Measurements from ENCODE around the gene ZFYVE21.
"Not testable (repeated sequence)": the region's sequence is repeated elsewhere in the genome, so short reads cannot be mapped to it uniquely, and the experiment has no call there.

Gene ZFYVE21

DNA sequence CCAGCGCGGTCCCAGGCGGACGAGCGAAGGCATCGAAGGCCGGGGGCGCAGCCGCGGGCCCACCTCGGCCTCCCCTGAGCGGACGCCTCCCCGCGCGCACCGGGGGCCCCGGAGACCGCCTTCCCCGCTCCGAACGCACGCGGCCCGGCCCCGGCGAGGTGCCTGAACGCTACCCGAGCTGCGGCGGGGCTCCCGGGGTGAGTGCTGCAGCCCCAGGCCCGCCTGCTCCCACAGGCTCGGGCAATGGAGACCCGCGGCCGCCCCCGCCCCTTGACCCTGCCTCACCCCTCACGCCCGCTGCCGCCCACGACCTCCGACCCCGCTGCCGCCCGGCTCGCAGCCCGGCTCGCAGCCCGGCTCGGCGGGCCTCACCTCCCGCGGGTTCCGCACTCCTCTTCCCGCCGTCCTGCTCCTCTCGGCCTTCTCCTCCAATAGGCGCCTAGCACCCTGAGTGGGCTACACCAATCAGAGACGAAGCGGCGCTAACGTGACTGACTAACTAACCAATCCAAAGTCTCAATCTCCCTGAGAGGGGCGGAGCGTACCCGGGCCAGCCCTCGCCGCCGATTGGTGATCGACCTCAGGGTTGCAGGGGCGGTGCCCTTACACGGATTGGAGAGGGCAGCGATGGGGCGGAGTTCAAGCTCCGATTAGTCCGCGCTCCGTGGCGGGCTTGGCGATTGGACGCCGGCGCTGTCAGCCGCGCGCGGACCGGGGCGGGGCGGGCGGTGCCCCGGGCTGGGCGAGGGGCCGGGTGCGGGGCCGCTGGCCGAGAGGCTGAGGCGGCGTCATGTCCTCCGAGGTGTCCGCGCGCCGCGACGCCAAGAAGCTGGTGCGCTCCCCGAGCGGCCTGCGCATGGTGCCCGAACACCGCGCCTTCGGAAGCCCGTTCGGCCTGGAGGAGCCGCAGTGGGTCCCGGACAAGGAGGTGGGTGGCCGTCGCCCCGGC lies at the start of gene ZFYVE21, which contains the start of gene XRCC3:
Gene ZFYVE21, plus strand, starts transcription at position 759 of the 949 bp plus-strand sequence. Its CDS starts 32 bp downstream, at position 791.
Gene XRCC3, minus strand, starts transcription at position 400 of the 949 bp plus-strand sequence. CDS start 4,364 bp downstream, outside the sequence.
- DNase-seq, result peak; percentile 100

- no peak for DNase-seq
Observed at GRCh38 chr14:103667671-103668070, 47.9 kb upstream of the ZFYVE21 start.

- no peak for DNase-seq
Observed at GRCh38 chr14:103668117-103668516, 47.5 kb upstream of the ZFYVE21 start.

- no peak for DNase-seq
Observed at GRCh38 chr14:103669370-103669769, 46.2 kb upstream of the ZFYVE21 start.

GRCh38 chr14:103671911-103672310 lies 43.7 kb upstream of the ZFYVE21 start:
- DNase-seq, result no peak

- no peak for DNase-seq
Observed at GRCh38 chr14:103675957-103676356, 39.7 kb upstream of the ZFYVE21 start.

- no peak for DNase-seq
Observed at GRCh38 chr14:103676881-103677675, 38.5 kb upstream of the ZFYVE21 start.

DNA sequence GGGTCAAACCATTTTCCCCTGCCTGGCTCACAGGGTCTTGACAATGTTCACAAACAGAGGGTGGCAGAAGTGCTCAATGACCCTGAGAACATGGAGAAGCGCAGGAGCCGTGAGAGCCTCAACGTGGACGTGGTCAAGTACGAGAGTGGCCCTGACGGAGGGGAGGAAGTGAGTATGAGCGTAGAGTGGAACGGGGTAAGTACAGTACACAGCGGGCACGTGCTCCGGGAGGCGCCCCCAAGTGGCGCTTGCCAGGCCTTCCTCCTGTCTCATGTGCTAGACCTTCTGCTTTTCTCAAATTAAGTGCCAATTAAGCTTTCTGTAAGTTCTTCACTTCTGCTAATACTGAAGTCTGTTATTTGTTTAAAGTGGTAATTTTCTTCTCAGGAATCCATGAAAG lies 36.3 kb upstream of the ZFYVE21 start:
- DNase-seq, result peak in 1 of 3 experiments; percentile 45

DNA sequence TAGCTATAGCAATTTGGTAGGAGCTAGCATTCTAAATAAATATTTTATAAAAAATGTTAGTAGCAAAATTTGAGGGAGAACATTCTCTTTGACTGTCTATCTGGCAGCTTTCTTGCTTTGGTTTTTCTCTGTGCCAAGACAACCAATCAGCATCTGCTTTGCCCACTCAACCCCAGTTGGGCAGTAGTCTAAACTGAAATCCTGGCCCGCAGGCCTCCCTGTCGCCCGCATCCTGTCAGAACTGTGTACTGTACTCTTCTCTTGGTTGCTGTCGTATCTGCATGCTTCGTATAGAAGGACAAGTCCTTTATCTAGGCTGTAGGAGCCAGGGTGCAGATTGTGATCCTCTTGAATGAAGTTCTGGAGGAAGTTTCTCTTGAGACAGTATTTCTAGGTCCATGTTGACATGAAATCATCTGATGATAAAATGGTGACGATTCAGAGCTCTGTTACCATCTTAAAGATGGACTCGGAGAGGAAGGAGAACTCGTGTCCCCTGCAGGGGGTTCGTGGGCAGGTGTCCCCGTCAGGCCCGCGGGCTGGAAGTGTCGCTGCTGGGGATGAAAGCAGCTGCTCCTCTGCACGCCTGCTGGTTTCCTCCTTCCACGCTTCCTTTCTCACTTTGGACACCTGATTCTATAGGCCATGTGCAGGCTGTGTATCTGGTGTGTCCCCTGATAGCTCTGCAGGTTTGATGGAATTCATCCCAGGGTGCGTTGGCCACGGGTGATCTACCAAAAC lies 34.9 kb upstream of the ZFYVE21 start:
- DNase-seq, result no peak

DNA sequence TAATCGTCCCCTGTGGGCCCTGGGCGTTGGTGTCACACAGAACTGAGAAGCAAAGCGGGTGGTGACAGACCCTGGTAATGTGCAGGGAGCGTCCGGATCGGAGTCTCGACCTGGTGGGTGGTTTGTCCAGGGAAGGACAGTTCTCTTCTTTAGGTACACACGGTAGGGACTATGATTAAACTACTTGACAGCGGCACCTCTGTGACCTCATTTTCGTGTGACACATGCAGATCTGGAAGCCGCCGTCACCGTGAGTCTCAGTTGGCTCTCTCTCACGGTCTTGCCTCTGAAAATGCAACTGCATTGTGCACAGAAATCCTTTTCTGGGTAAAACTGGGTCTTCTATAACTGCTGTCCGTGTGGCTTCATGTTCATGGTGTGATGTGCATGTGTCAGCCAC lies 32.5 kb upstream of the ZFYVE21 start:
- no peak for DNase-seq

- DNase-seq, result no peak
Observed at GRCh38 chr14:103684471-103684870, 31.1 kb upstream of the ZFYVE21 start.

- no peak for DNase-seq
Observed at GRCh38 chr14:103684871-103685270, 30.7 kb upstream of the ZFYVE21 start.

DNA sequence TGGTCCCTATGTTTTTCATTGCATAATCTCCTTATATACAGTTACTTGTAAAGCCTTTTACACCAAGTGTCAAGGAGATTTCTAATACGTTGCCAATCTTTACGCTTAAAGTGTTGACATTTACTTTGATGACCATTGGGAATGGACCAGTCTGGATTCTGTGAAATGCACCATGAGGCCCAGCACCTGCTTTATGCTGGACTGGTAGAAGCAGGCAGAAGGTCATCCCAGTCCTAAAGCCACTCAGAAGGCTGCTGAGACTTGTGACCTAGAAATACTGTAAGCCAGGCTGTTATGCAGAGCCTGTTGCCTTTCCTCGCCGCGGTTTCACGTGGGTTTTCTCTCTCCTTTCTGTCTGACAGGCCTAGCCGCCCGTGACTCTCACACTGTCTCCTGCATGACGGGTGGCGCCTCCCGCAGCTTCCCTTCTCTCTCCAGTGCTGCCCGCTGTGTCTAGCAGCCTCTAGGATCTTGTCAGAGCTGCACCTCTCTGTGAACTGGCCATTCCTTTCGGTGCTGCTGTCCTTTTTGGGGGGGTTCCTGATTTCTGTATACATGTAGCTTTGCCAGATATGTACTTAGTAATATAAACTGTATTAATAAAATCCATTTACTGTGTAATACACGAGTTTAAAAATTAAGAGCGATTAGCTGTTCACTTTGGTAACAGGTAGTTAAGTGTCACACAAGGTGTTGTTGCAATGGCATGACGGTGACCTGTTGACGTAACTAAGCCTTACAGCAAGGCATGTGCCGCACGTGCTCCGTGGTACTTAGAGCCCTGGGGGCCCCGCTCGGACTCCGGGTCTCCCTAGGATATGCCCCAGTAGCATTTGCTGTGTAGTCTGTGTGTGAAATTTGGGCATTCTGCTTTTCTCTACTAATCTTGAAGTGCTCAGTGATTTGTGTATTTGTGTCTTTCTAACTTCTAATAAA lies 30.1 kb upstream of the ZFYVE21 start:
- DNase-seq, result no peak

DNA sequence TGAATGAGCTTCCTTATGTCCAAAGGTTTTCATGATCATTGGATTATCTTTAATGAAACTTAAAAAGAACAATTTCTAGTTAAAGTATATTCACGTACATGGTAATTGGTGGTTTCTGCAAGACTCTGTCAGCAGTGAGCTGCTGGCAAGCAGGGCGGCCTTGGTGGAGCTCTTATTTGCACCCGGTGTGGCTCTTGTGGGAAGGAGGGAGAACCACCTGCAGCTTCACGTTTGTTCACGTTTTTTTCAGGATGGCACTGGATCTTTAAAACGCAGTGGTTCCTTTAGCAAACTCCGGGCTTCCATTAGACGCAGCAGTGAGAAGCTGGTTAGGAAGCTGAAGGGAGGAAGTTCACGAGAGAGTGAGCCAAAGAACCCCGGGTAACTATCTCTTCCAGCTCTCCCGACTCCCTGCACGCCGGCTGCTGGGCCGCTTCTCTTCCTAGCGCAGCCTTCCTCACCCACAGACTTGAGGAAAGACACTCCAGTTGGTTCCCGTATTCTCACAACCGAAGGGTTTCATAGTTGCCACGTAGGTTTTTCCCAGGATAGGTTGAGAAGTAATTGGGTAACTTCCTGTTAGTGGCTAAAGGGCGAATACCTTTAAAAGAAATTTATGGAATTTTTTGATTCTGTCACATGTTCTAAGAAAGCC lies 28.7 kb upstream of the ZFYVE21 start:
- DNase-seq, result no peak

DNA sequence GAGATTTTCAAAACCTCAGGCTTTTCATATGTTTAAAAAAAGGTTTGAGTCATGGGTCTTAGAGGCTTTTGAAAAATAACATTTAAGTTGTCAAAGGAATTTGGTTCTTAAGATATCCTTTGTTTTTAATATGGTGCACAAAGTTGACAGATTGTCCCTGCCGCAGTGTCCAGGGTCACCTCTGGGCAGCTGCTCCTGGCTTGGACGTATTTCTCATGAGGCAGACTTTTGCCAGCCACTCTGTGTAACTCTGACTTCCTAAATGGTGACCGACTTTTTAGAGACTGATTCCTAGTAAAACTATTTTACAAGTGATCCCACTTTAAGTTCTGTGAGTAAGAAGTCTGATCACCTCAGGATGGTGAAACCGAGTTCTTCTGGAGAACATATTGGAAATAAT lies 27.9 kb upstream of the ZFYVE21 start:
- no peak for DNase-seq

DNA sequence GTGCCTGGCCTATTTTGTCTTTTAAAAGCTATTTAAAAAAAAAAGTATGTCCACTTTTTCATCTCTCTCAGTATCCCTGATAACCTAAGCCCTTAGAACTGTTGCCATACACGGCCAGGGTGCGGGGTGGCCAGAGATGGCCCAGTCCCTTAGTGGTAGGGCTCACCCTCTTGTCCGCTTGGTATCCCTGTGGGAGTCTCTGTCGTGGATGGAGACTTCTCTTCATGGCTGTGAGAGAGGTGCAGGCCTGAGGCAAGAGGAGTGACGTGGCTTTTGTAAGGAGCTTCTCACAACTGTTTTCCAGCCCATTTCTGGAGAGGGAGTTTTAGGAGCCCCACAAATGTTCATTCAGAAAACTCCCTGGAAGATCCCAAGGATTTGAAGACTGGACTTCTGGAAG lies 27.2 kb upstream of the ZFYVE21 start:
- DNase-seq, result no peak

DNA sequence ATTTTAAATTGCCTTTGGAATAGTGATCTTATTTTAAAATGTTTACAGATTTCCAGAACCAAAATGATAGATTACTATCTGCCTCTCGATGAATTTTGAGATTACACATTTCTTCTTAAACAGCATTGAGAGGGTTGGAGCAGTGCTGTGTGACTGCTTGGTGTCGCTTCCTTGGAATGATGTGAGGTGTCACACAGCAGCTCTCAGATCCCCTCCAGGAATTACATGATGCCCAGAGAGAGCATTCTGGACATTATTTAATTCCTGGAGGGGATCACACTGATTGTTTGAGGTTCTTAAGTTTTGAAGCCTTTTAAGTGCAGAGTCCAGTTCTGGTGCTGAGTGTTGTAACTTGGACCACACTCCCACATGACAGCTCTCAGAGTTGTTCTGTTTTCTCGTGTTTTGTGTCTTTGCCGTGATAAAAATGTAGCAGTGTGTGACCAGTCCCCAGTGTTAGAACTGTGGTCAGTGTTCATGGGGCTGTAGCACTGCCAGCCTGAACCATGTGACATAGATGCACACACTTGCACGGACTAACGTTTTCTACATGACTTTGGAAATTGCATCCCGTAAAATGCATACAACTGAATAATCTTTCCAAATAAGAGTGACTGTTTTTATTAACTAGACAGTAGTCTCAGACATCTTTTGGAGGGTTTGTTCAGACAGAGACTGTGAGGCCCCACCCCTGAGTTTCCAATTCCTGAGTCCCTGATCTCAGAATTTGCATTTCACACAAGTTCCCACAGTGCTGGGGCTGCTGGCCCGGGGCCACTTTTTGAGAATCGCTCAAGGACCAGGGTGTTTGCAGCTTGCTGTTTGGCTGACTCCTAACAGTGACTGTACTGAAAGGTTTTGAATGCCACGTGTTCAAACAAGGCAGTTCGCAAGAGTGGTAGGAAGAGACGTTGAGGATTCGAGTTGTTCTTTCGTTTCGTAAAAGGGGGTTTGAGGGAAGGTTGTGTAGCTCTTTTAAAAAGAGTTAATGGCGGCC lies 26.4 kb upstream of the ZFYVE21 start:
- DNase-seq, result no peak

DNA sequence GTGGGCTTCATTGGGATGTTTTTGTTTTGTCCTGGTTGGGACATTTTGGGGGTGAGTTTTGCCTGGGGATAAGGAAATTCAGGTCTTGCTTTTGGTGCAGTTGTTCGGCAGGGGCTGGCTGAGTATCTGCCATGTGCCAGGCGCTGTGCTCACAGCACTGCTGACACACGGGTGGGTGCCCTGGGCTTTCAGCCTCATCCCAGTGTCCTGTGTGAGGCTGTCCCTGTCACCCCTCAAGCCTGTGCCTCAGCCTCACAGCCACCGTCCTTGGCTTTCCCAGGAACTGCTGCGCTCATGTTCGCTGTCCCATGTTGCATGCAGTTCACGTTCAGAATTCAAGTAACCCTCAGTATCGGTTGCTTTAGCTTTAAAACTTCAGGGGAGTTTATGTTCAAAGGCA lies 25.3 kb upstream of the ZFYVE21 start:
- DNase-seq, result no peak

- DNase-seq, result not testable (repeated sequence)
Observed at GRCh38 chr14:103691655-103692054, 24.0 kb upstream of the ZFYVE21 start.

- no peak for DNase-seq
Observed at GRCh38 chr14:103692159-103692558, 23.5 kb upstream of the ZFYVE21 start.

Data from NCI-H1417 (cell line).